ENCODE results near the gene TMEM271. TPM values are rescaled to one million over a fixed set of nuclear protein-coding genes. Genes with fewer than 3 reads are reported as not detected.

Gene TMEM271
- polyA plus RNA-seq, 1 donor from 2014 or later, result 16.0 TPM

GRCh38 chr4:548976-549375 lies 27.1 kb downstream of the TMEM271 start:
- Histone ChIP-seq H2AFZ (ENCODE audit: low read depth, low read length) (no peak overlapping the region), H3K9ac (ENCODE audit: low read length) (no peak overlapping the region), H3F3A (ENCODE audit: insufficient read depth, low read length, poor library complexity, severe bottlenecking) (no peaks in the 10 kb centered on the region), H3K27ac (ENCODE audit: low read length) (no peak overlapping the region), H3K9me3 (ENCODE audit: low read length) (no peaks in the 10 kb centered on the region), H3K79me2 (replicated peaks; ENCODE audit: insufficient read depth, low read length) (no peaks in the 10 kb centered on the region), H4K20me1 (ENCODE audit: insufficient read depth) (no peaks in the 10 kb centered on the region), H3K36me3 (ENCODE audit: insufficient read depth, low read length) (no peaks in the 10 kb centered on the region), H3K27me3 (ENCODE audit: insufficient read depth, low read depth, low read length) (no peaks in the 10 kb centered on the region), H3K9me2 (ENCODE audit: insufficient read depth, low read length) (no peaks in the 10 kb centered on the region), H3K4me3 (ENCODE audit: low read length) (no peak overlapping the region), H3K4me2 (ENCODE audit: low read length) (no peak overlapping the region)
- TF ChIP-seq, protein P1, sequence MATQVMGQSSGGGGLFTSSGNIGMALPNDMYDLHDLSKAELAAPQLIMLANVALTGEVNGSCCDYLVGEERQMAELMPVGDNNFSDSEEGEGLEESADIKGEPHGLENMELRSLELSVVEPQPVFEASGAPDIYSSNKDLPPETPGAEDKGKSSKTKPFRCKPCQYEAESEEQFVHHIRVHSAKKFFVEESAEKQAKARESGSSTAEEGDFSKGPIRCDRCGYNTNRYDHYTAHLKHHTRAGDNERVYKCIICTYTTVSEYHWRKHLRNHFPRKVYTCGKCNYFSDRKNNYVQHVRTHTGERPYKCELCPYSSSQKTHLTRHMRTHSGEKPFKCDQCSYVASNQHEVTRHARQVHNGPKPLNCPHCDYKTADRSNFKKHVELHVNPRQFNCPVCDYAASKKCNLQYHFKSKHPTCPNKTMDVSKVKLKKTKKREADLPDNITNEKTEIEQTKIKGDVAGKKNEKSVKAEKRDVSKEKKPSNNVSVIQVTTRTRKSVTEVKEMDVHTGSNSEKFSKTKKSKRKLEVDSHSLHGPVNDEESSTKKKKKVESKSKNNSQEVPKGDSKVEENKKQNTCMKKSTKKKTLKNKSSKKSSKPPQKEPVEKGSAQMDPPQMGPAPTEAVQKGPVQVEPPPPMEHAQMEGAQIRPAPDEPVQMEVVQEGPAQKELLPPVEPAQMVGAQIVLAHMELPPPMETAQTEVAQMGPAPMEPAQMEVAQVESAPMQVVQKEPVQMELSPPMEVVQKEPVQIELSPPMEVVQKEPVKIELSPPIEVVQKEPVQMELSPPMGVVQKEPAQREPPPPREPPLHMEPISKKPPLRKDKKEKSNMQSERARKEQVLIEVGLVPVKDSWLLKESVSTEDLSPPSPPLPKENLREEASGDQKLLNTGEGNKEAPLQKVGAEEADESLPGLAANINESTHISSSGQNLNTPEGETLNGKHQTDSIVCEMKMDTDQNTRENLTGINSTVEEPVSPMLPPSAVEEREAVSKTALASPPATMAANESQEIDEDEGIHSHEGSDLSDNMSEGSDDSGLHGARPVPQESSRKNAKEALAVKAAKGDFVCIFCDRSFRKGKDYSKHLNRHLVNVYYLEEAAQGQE (IDR thresholded peaks at IDR 0.05; ENCODE audit: borderline replicate concordance), result no peak
- TF ChIP-seq POLR2AphosphoS5 (IDR thresholded peaks at IDR 0.05) (no peak), EZH2 (IDR thresholded peaks at IDR 0.05; ENCODE audit: borderline replicate concordance, insufficient read depth, low read length, poor library complexity, severe bottlenecking) (no peak), CTCF (IDR thresholded peaks at IDR 0.05; ENCODE audit: poor library complexity, severe bottlenecking) (no peak), MXI1 (conservative IDR thresholded peaks at IDR 0.05; ENCODE audit: poor library complexity, severe bottlenecking) (no peak), EP300 (conservative IDR thresholded peaks at IDR 0.05; ENCODE audit: poor library complexity, severe bottlenecking) (no peak), SMC3 (conservative IDR thresholded peaks at IDR 0.05; ENCODE audit: poor library complexity) (no peak), RAD21 (conservative IDR thresholded peaks at IDR 0.05) (no peak)

DNA sequence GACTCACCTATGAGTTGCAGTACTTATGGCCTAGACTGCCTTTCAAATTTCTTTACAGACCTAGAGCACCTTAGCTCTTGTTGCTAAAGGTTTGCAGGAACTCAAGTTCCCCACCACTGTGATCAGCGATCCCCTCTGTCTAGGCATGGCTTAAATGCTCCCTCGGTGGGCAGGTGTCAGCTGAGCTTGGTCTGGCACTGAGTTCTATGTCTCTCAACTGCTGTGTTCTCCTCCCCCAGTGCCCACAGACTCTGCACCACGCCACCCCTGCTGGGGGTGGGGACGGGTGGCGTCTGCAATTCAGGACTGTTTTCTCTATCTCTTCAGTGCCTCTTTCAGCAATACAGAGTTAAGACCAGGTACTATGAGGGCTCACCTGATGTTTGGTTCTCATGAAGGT lies 30.5 kb downstream of the TMEM271 start:
- no peaks in the 10 kb centered on the region for H3K9me3 ChIP-seq (ENCODE audit: low read length)
- no peaks in the 10 kb centered on the region for H3K27me3 ChIP-seq (ENCODE audit: insufficient read depth, low read depth, low read length)
- no peak overlapping the region for H3K9ac ChIP-seq (ENCODE audit: low read length)
- no peak overlapping the region for H3K4me3 ChIP-seq (ENCODE audit: low read length)
- no peaks in the 10 kb centered on the region for H4K20me1 ChIP-seq (ENCODE audit: insufficient read depth)
- no peaks in the 10 kb centered on the region for H3K9me2 ChIP-seq (ENCODE audit: insufficient read depth, low read length)
- no peak overlapping the region for H3K27ac ChIP-seq (ENCODE audit: low read length)
- no peak overlapping the region for H2AFZ ChIP-seq (ENCODE audit: low read depth, low read length)
- no peaks in the 10 kb centered on the region for H3F3A ChIP-seq (ENCODE audit: insufficient read depth, low read length, poor library complexity, severe bottlenecking)
- TF ChIP-seq MXI1 (conservative IDR thresholded peaks at IDR 0.05; ENCODE audit: poor library complexity, severe bottlenecking) (no peak), POLR2AphosphoS5 (IDR thresholded peaks at IDR 0.05) (no peak), TAF1 (IDR thresholded peaks at IDR 0.05; ENCODE audit: low read depth) (no peak), EZH2 (IDR thresholded peaks at IDR 0.05; ENCODE audit: borderline replicate concordance, insufficient read depth, low read length, poor library complexity, severe bottlenecking) (no peak), SMC3 (conservative IDR thresholded peaks at IDR 0.05; ENCODE audit: poor library complexity) (no peak), CTCF (IDR thresholded peaks at IDR 0.05; ENCODE audit: poor library complexity, severe bottlenecking) (no peak)
- no peak overlapping the region for H3K4me2 ChIP-seq (ENCODE audit: low read length)
- H3K79me2 ChIP-seq (replicated peaks; ENCODE audit: insufficient read depth, low read length), result no peaks in the 10 kb centered on the region
- no peaks in the 10 kb centered on the region for H3K36me3 ChIP-seq (ENCODE audit: insufficient read depth, low read length)

All from neural cell (in vitro differentiated cells).